Activated gamma-delta T cell (primary cell): Measurements from ENCODE around the gene NPEPPS.
"Not testable (repeated sequence)": the region's sequence is repeated elsewhere in the genome, so short reads cannot be mapped to it uniquely, and the experiment has no call there.

Experiments
- DNase-seq: peaks from one replicate; lab custom pipeline; 2025; lab: John Stamatoyannopoulos, UW
- total RNA-seq, 2 donors: gene quantifications; one replicate each; lab custom pipeline; 2026; lab: John Stamatoyannopoulos, UW

Gene NPEPPS
- total RNA-seq, result 109 to 116 reads per million in 2 donors

GRCh38 chr17:47530557-47531232, at the start of gene NPEPPS:
NPEPPS (plus strand) TSS chr17:47531108; CDS start chr17:47531301, 193 bp downstream.
- DNase-seq, result peak; percentile 86

- DNase-seq, result not testable (repeated sequence)
Measured at GRCh38 chr17:47491841-47492212, 39.1 kb upstream of the NPEPPS start.

GRCh38 chr17:47499074-47499473, 31.8 kb upstream of the NPEPPS start:
- not testable (repeated sequence) for DNase-seq

GRCh38 chr17:47499494-47499893, 31.4 kb upstream of the NPEPPS start:
- not testable (repeated sequence) for DNase-seq

- not testable (repeated sequence) for DNase-seq
Measured at GRCh38 chr17:47500620-47501019, 30.3 kb upstream of the NPEPPS start.

GRCh38 chr17:47502122-47502731, 28.7 kb upstream of the NPEPPS start:
- DNase-seq, result not testable (repeated sequence)

GRCh38 chr17:47502776-47503455, 28.0 kb upstream of the NPEPPS start:
- not testable (repeated sequence) for DNase-seq

GRCh38 chr17:47511701-47512146, 19.2 kb upstream of the NPEPPS start:
- not testable (repeated sequence) for DNase-seq

GRCh38 chr17:47513301-47513700, 17.6 kb upstream of the NPEPPS start:
- not testable (repeated sequence) for DNase-seq

- not testable (repeated sequence) for DNase-seq
Measured at GRCh38 chr17:47518880-47519279, 12.0 kb upstream of the NPEPPS start.

- DNase-seq, result not testable (repeated sequence)
Measured at GRCh38 chr17:47519365-47519764, 11.5 kb upstream of the NPEPPS start.

GRCh38 chr17:47520279-47520678, 10.6 kb upstream of the NPEPPS start:
- not testable (repeated sequence) for DNase-seq

GRCh38 chr17:47521434-47521833, 9.5 kb upstream of the NPEPPS start:
- DNase-seq, result not testable (repeated sequence)

- not testable (repeated sequence) for DNase-seq
Measured at GRCh38 chr17:47522341-47522740, 8.6 kb upstream of the NPEPPS start.

- DNase-seq, result peak; percentile 21
Measured at GRCh38 chr17:47531233-47531820, 419 bp downstream of the NPEPPS start.

- DNase-seq, result not testable (repeated sequence)
Measured at GRCh38 chr17:47539085-47539484, 8.2 kb downstream of the NPEPPS start.

- DNase-seq, result not testable (repeated sequence)
Measured at GRCh38 chr17:47541676-47542075, 10.8 kb downstream of the NPEPPS start.

- not testable (repeated sequence) for DNase-seq
Measured at GRCh38 chr17:47544327-47544726, 13.4 kb downstream of the NPEPPS start.

- DNase-seq, result not testable (repeated sequence)
Measured at GRCh38 chr17:47554733-47555132, 23.8 kb downstream of the NPEPPS start.

GRCh38 chr17:47556108-47556507, 25.2 kb downstream of the NPEPPS start:
- DNase-seq, result not testable (repeated sequence)

- DNase-seq, result not testable (repeated sequence)
Measured at GRCh38 chr17:47560517-47561043, 29.7 kb downstream of the NPEPPS start.
